ENCODE results near the gene ZDHHC11B.

- no peak for TF ChIP-seq CTCF (IDR thresholded peaks at IDR 0.05)
- no peak for TF ChIP-seq POLR2A (IDR thresholded peaks at IDR 0.05)
These were observed 124.0 kb downstream of the ZDHHC11B start for GRCh38 chr5:660491-661030.
